HepG2 (cell line): Measurements from ENCODE around the gene CUL9.

Experiments
- CAMTA2 ChIP-seq: sonication (generic); formaldehyde crosslinking; IDR thresholded peaks from 2 replicates; pipeline ENCODE4 v1.4.0; 2020; ENCODE audit warnings: mild to moderate bottlenecking, missing genetic modification reagents, borderline replicate concordance
- KAT7 ChIP-seq: IDR thresholded peaks from 2 replicates; pipeline ENCODE4 v1.6.1; 2018; ENCODE audit warnings: borderline replicate concordance, missing compliant biosample characterization
- MYC ChIP-seq: sonication (generic); formaldehyde crosslinking; IDR thresholded peaks from 2 replicates; pipeline ENCODE4 v1.9.0; 2021; ENCODE audit warnings: missing genetic modification reagents, borderline replicate concordance
- TBP ChIP-seq: sonication (generic); formaldehyde crosslinking; IDR thresholded peaks from 2 replicates; pipeline ENCODE4 v1.5.0; 2020; ENCODE audit warnings: missing genetic modification reagents
- ZKSCAN8 ChIP-seq: IDR thresholded peaks from 2 replicates; pipeline ENCODE4 v1.6.1; 2016; ENCODE audit warnings: borderline replicate concordance, missing genetic modification reagents, missing compliant biosample characterization
- ZNF143 ChIP-seq: sonication (generic); formaldehyde crosslinking; IDR thresholded peaks from 2 replicates; pipeline ENCODE4 v1.4.0; 2020; ENCODE audit warnings: missing genetic modification reagents
- ZSCAN22 ChIP-seq: sonication (generic); formaldehyde crosslinking; IDR thresholded peaks from 2 replicates; pipeline ENCODE4 v1.4.0; 2020; ENCODE audit warnings: mild to moderate bottlenecking, missing genetic modification reagents
- TF ChIP-seq, protein P1 (sequence below): sonication (generic); formaldehyde crosslinking; IDR thresholded peaks from 2 replicates; pipeline ENCODE4 v1.4.0; 2020; ENCODE audit warnings: mild to moderate bottlenecking, missing genetic modification reagents

DNA sequence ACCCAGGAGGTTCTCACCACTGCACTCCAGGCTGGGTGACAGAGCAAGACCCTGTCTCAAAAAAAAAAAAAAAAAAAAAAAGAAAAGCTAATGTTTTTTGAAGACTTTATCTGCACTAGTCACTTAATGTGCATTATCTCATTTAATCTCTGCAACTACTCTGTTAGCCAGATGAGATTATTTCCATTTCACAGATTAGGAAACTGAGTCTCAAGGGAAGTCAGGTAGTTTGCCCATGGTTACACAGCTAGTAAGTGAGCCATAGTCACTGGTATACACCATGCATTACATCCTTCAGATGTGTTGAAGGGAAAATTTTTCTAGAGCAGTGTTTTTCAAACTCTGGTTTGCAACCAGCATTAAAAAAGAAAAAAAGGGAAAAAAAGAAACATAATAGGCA lies 18.1 kb upstream of the CUL9 start:
- no peak for TF ChIP-seq ZKSCAN8 (CRISPR knock-in tag)
- TF ChIP-seq ZSCAN22 (CRISPR knock-in tag): no peak
- no peak for TF ChIP-seq KAT7 (CRISPR knock-in tag)
- no peak for TF ChIP-seq MYC (CRISPR knock-in tag)
- TF ChIP-seq, protein P1, sequence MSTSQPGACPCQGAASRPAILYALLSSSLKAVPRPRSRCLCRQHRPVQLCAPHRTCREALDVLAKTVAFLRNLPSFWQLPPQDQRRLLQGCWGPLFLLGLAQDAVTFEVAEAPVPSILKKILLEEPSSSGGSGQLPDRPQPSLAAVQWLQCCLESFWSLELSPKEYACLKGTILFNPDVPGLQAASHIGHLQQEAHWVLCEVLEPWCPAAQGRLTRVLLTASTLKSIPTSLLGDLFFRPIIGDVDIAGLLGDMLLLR (CRISPR knock-in tag): no peak
- TF ChIP-seq CAMTA2 (CRISPR knock-in tag): no peak
- no peak for TF ChIP-seq TBP (CRISPR knock-in tag)
- TF ChIP-seq ZNF143 (CRISPR knock-in tag): no peak
